Lung (tissue), 12 donors: Measurements from ENCODE around the gene SLC22A2. TPM values are rescaled to one million over a fixed set of nuclear protein-coding genes. Genes with fewer than 3 reads are reported as not detected.
A peak's percentile ranks its signal among the peaks of the same experiment; 100 is the strongest.

ENCODE experiments used
- ATAC-seq: fragments of 200-7000 bp; cut with Tn5 transposase; one replicate; pipeline ENCODE4 v1.9.1; 2020; ENCODE audit warnings: moderate number of reproducible peaks; ENCODE audit not compliant: insufficient read depth, low FRiP score
- DNase-seq, 3 donors: peaks; one replicate each; pipeline ENCODE4 v3.0.0-alpha.2; 2013 to 2017
- H3K27ac ChIP-seq, 2 donors: one replicate each; pipeline ENCODE4 v1.5.1; 2013; ENCODE audit warnings: mild to moderate bottlenecking in 2 of 2, moderate library complexity in 2 of 2, control low read depth in 1 of 2, inconsistent platforms in 1 of 2, low read depth in 1 of 2, low read length in 1 of 2
- H3K27me3 ChIP-seq, 3 donors: one replicate each; pipeline ENCODE4 v1.5.1; 2013; ENCODE audit warnings: low read length in 2 of 3; ENCODE audit not compliant: control insufficient read depth in 3 of 3, insufficient read depth in 3 of 3
- H3K36me3 ChIP-seq, 4 donors: one replicate each; pipeline ENCODE4 v1.5.1; 2013; ENCODE audit warnings: low read length in 4 of 4, mild to moderate bottlenecking in 1 of 4, moderate library complexity in 1 of 4; ENCODE audit not compliant: control insufficient read depth in 4 of 4, insufficient read depth in 4 of 4
- H3K4me1 ChIP-seq, 5 donors: one replicate each; pipeline ENCODE4 v1.5.1; 2013; ENCODE audit warnings: low read length in 5 of 5, mild to moderate bottlenecking in 2 of 5, moderate library complexity in 1 of 5; ENCODE audit not compliant: control insufficient read depth in 5 of 5, insufficient read depth in 5 of 5
- H3K4me3 ChIP-seq: one replicate; pipeline ENCODE4 v1.5.1; 2013; ENCODE audit warnings: mild to moderate bottlenecking, control low read depth, moderate library complexity
- H3K9ac ChIP-seq, 2 donors: one replicate each; pipeline ENCODE4 v1.5.1; 2013; ENCODE audit warnings: low read length in 2 of 2, control low read depth in 1 of 2; ENCODE audit not compliant: insufficient read depth in 1 of 2
- H3K9me3 ChIP-seq, 4 donors: one replicate each; pipeline ENCODE4 v1.5.1; 2013; ENCODE audit warnings: low read length in 3 of 4, mild to moderate bottlenecking in 1 of 4, moderate library complexity in 1 of 4; ENCODE audit not compliant: control insufficient read depth in 4 of 4, insufficient read depth in 3 of 4
- CTCF ChIP-seq: IDR thresholded peaks from 2 replicates; pipeline ENCODE4 v1.5.1; 2012; ENCODE audit warnings: mild to moderate bottlenecking; ENCODE audit errors: control extremely low read depth, extremely low read depth
- WGBS, 2 donors: extraction: QIAGEN DNeasy Blood & Tissue Kit; methylation state at CpG; one replicate each; pipeline ENCODE4 v1.1.7; 2013; 5-methylcytosine and 5-hydroxymethylcytosine counted together
- polyA plus RNA-seq, 2 donors: library from polyadenylated mRNA; stranded (reverse); fragments of 200-250 nt; gene quantifications; one replicate each; pipeline ENCODE4 v1.2.1, GENCODE V29; 2013
- total RNA-seq, 2 donors: library from RNA; depleted of rRNA in 1 of 2; stranded (reverse); fragments of >200 nt in 1 of 2; gene quantifications; one replicate each; pipeline ENCODE4 v1.2.1, GENCODE V29; 2014 to 2021
- donor health status: control.
- donor health status: control.
- donor health status: Bipolar disorder and iron deficiency.
- donor health status: healthy.
- donor health status: DM: yes; HTN: yes; CAD: no.

The SLC22A2 gene
- total and polyA plus RNA-seq, 4 donors, result not detected

GRCh38 chr6:160301339-160301738 is 42.7 kb upstream of the SLC22A2 start:
- DNase-seq (peak in 2 of 3 donors; percentile 1 to 13), ATAC-seq (no peak)
- Histone ChIP-seq H3K27me3 (no peaks in the 10 kb centered on the region), H3K27ac (no peak overlapping the region), H3K36me3 (no peaks in the 10 kb centered on the region), H3K4me1 (peaks cover 0 to 4% (median 0%) of the 10 kb centered on the region in 5 donors), H3K9ac (no peak overlapping the region), H3K9me3 (peaks cover 0 to 3% (median 0%) of the 10 kb centered on the region in 4 donors), H3K4me3 (no peak overlapping the region)
- no peak for TF ChIP-seq CTCF
- 55 to 68% methylated on average over 4 of the region's 4 CpGs for WGBS, 2 donors

- ATAC-seq (no peak), DNase-seq (no peak)
- H3K9me3 ChIP-seq, result peaks cover 0 to 3% (median 0%) of the 10 kb centered on the region in 4 donors
- H3K4me3 ChIP-seq, result no peak overlapping the region
- no peak overlapping the region for H3K27ac ChIP-seq
- peaks cover 0 to 4% (median 0%) of the 10 kb centered on the region in 5 donors for H3K4me1 ChIP-seq
- H3K9ac ChIP-seq, result no peak overlapping the region
- H3K36me3 ChIP-seq, result no peaks in the 10 kb centered on the region
- 71 to 73% methylated on average over 15 of the region's 15 CpGs for WGBS, 2 donors
- no peak for TF ChIP-seq CTCF
- no peaks in the 10 kb centered on the region for H3K27me3 ChIP-seq
Observed at GRCh38 chr6:160300076-160300695, 41.6 kb upstream of the SLC22A2 start.

- Histone ChIP-seq H3K27me3 (no peaks in the 10 kb centered on the region), H3K4me3 (no peak overlapping the region), H3K27ac (no peak overlapping the region), H3K9ac (no peak overlapping the region), H3K4me1 (peaks cover 0 to 4% (median 0%) of the 10 kb centered on the region in 5 donors), H3K9me3 (peaks cover 0 to 3% (median 0%) of the 10 kb centered on the region in 4 donors), H3K36me3 (no peaks in the 10 kb centered on the region)
- ATAC-seq (no peak), DNase-seq (no peak)
- 94 to 96% methylated on average over 11 of the region's 11 CpGs for WGBS, 2 donors
- TF ChIP-seq CTCF, result no peak
Observed at GRCh38 chr6:160299559-160299958, 40.9 kb upstream of the SLC22A2 start.

- no peak for ATAC-seq
- WGBS, 2 donors, result 87 to 94% methylated on average over 8 of the region's 8 CpGs
- no peak overlapping the region for H3K27ac ChIP-seq
Observed at GRCh38 chr6:160298121-160298520, 39.5 kb upstream of the SLC22A2 start.

More at GRCh38 chr6:160298121-160298520, 39.5 kb upstream of the SLC22A2 start:
- H3K9ac ChIP-seq, result no peak overlapping the region
- no peaks in the 10 kb centered on the region for H3K9me3 ChIP-seq
- no peaks in the 10 kb centered on the region for H3K27me3 ChIP-seq
- no peaks in the 10 kb centered on the region for H3K36me3 ChIP-seq
- peaks cover 0 to 4% (median 0%) of the 10 kb centered on the region in 5 donors for H3K4me1 ChIP-seq
- DNase-seq, result no peak
- no peak overlapping the region for H3K4me3 ChIP-seq
- no peak for TF ChIP-seq CTCF
